Activated B cell treated with CpG ODN at 0.5 μM for 24 hours (primary cell): ENCODE measurements around the gene RHEB. TPM values are rescaled to one million over a fixed set of nuclear protein-coding genes. Genes with fewer than 3 reads are reported as not detected.

Experiments used
- ATAC-seq: fragments of 200-7000 bp; cut with Tn5 transposase; one replicate; pipeline ENCODE4 v1.10.0; 2021; ENCODE audit warnings: low read depth, mild to moderate bottlenecking, moderate library complexity
- CTCF ChIA-PET: fragments of 350-600 bp; sonication (Branson Sonifier 250); formaldehyde crosslinking; loops from one replicate; lab custom pipeline; 2021; ENCODE audit warnings: antibody characterized with exemption; lab: Charles Lee
- POLR2A ChIA-PET: fragments of 350-600 bp; sonication (Branson Sonifier 250); formaldehyde crosslinking; loops from one replicate; lab custom pipeline; 2021; ENCODE audit warnings: antibody characterized with exemption; lab: Charles Lee
- DNase-seq: peaks from one replicate; pipeline ENCODE4 v3.0.0; 2022
- H3K27ac Mint-ChIP-seq: one replicate; pipeline ENCODE4 v1.8.0; 2020; ENCODE audit warnings: mixed read lengths
- H3K27me3 Mint-ChIP-seq: one replicate; pipeline ENCODE4 v1.8.0; 2021; ENCODE audit warnings: mixed read lengths
- H3K36me3 Mint-ChIP-seq: one replicate; pipeline ENCODE4 v1.8.0; 2021; ENCODE audit warnings: low read depth, mixed read lengths
- H3K4me1 Mint-ChIP-seq: one replicate; pipeline ENCODE4 v1.8.0; 2021; ENCODE audit warnings: mixed read lengths
- H3K4me3 Mint-ChIP-seq: one replicate; pipeline ENCODE4 v1.8.0; 2020; ENCODE audit warnings: mild to moderate bottlenecking, mixed read lengths
- H3K9me3 Mint-ChIP-seq: one replicate; pipeline ENCODE4 v1.8.0; 2020; ENCODE audit warnings: mixed read lengths
- intact Hi-C: fragments of 100-400 bp; cut with micrococcal nuclease; formaldehyde crosslinking; loops from one replicate; pipeline ENCODE4 v1.15.1; 2024
- total RNA-seq: library from RNA; stranded (reverse); gene quantifications from 2 replicates; pipeline ENCODE4 v1.2.3, GENCODE V29; 2022
- TF ChIP-seq, protein P1 (sequence below): fragments of 200-600 bp; IDR thresholded peaks from one replicate; pipeline ENCODE4 v1.8.0; 2022; ENCODE audit warnings: antibody characterized with exemption, mild to moderate bottlenecking

Gene RHEB, protein sequence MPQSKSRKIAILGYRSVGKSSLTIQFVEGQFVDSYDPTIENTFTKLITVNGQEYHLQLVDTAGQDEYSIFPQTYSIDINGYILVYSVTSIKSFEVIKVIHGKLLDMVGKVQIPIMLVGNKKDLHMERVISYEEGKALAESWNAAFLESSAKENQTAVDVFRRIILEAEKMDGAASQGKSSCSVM
- 30.5 and 32.8 TPM in 2 replicates for total RNA-seq

DNA sequence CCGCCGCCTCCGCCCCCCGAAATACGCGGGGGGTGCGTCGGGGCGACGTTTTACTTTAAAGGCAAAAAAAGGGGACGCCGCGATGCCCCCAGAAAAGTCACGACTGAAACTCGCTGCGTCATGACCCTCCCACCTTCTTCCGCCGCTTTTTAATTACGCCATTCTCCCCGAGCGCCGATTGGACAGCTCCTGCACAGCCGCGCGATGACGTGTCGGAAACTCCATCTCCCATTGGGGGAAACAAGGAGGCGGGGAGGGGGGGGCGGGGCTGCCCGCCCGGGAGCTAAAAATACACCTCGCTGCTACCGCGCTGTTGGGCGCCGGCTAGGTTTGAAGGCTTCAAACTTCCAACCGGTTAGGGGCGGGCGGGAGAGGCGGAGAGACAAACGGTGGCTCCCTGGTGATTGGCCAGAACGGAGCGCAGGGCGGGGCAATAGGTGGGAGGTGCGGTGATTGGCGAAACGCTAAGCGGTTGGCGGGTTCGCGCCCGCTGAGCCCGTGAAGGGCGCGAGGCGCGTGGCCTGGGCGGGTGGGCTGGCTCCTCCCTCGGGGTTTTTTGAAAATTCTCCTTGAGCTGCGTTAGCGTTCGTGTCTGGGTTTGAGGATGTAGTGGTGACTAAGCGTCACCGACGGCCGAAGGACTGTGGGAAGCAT, at the start of gene RHEB:
RHEB (minus strand) TSS at position 131 of the 654 bp plus-strand sequence. CDS start 384 bp downstream, outside the sequence.
- peak; percentile 94 for DNase-seq
- intact Hi-C loops, result loop anchor here (1.0 to 10.0 kb wide), 12 partner anchors 41 to 1242 kb away; partner anchors contain the start of genes ABCF2, ACTR3C, LRRC61 and XRCC2
- POLR2A ChIA-PET, result interaction anchor here (0.6 to 2.7 kb wide), 16 partner anchors 12 to 944 kb away, joined by 3 to 34 read pairs (median 4); partner anchors contain the start of genes ABCF2, CHPF2 and NUB1
- peak; percentile 86 for ATAC-seq
- Mint-ChIP-seq H3K27ac (peak within 1 kb of the TSS; percentile 98), H3K36me3 (peaks cover 9% of the 10 kb centered on the region), H3K4me3 (peak within 1 kb of the TSS; percentile 94), H3K4me1 (peaks cover 39% of the 10 kb centered on the region), H3K27me3 (no peaks in the 10 kb centered on the region), H3K9me3 (no peaks in the 10 kb centered on the region)
- CTCF ChIA-PET, result interaction anchor here (1.4 kb wide), 2 partner anchors 72 to 113 kb away, joined by 5 to 7 read pairs; no protein-coding TSS in a partner anchor
- TF ChIP-seq, protein P1, sequence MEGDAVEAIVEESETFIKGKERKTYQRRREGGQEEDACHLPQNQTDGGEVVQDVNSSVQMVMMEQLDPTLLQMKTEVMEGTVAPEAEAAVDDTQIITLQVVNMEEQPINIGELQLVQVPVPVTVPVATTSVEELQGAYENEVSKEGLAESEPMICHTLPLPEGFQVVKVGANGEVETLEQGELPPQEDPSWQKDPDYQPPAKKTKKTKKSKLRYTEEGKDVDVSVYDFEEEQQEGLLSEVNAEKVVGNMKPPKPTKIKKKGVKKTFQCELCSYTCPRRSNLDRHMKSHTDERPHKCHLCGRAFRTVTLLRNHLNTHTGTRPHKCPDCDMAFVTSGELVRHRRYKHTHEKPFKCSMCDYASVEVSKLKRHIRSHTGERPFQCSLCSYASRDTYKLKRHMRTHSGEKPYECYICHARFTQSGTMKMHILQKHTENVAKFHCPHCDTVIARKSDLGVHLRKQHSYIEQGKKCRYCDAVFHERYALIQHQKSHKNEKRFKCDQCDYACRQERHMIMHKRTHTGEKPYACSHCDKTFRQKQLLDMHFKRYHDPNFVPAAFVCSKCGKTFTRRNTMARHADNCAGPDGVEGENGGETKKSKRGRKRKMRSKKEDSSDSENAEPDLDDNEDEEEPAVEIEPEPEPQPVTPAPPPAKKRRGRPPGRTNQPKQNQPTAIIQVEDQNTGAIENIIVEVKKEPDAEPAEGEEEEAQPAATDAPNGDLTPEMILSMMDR, result no peak

DNA sequence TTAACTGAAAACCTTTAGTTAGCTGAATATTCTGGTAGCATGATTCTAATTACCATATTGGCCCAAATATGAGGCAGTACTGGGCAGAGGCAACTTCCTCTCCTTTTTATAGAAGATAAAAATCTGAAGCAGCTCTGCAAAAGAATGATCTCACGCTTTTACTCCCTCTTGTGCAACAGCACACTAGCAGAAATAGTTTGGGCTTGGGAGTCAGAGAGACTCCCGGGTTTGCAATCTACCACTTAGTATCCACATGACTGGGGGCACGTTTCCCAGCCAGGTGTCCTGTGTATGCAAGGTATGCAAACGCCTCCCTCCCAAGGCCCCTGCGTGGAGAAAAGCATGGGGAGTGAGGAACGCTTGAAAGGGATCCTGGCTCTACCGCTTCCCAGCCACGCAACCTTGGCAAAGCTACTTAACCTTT, 47.2 kb upstream of the RHEB start:
- Mint-ChIP-seq H3K27ac (no peak overlapping the region), H3K4me1 (no peaks in the 10 kb centered on the region), H3K4me3 (no peak overlapping the region), H3K9me3 (no peaks in the 10 kb centered on the region), H3K27me3 (no peaks in the 10 kb centered on the region), H3K36me3 (peaks cover 46% of the 10 kb centered on the region)
- no peak for DNase-seq
- CTCF ChIA-PET, result no interaction called here
- intact Hi-C loops, result loop anchor here (5.0 kb wide), 1 partner anchor 65 kb away; no protein-coding TSS in a partner anchor
- POLR2A ChIA-PET, result no interaction called here
- TF ChIP-seq, protein P1, result no peak
- ATAC-seq, result no peak

DNA sequence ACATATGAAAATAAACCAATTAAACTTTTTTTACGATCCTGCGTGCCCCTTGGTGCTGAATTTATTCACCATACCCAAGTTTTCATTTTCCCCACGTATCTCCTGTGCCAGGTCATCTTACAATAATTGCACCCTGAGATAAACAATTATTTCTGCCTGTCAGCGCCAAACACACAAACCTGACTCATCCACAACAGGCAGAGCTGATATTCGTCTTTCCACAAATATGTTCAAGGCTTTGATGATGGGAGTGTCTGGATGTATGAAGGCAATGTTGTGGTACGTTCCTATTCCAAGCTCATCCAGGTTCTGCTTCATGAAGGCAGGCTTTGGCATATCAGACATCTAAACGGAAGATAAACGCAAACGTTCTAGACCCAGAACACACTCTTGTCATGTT, 45.8 kb upstream of the RHEB start:
- Mint-ChIP-seq H3K27me3 (no peaks in the 10 kb centered on the region), H3K4me3 (no peak overlapping the region), H3K27ac (no peak overlapping the region), H3K4me1 (no peaks in the 10 kb centered on the region), H3K36me3 (peaks cover 52% of the 10 kb centered on the region), H3K9me3 (no peaks in the 10 kb centered on the region)
- no peak for DNase-seq
- intact Hi-C loops, result loop anchor here (5.0 kb wide), 1 partner anchor 67 kb away; no protein-coding TSS in a partner anchor
- no peak for ATAC-seq
- TF ChIP-seq, protein P1, result no peak
- CTCF ChIA-PET, result no interaction called here
- POLR2A ChIA-PET, result no interaction called here

DNA sequence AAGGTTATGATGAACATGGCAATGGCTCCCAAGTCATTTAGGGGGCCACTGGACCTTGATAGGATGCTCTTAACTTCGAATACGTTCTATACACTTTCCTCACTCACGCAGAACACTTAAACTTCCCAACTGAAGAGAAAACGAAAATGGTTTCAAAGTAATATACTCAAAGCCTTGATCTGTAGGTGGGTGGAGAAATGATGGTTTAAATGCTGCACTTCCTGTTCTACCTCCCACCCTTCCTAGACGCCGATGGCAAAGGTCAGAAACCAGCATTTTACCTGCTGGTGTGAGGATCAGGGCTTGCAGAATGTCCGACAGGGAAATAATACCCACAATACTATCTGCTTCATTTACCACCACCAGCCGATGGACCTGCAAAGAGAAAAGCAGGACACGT, 40.5 kb upstream of the RHEB start:
- Mint-ChIP-seq H3K9me3 (no peaks in the 10 kb centered on the region), H3K36me3 (peaks cover 70% of the 10 kb centered on the region), H3K27ac (no peak overlapping the region), H3K4me3 (no peak overlapping the region), H3K27me3 (no peaks in the 10 kb centered on the region), H3K4me1 (no peaks in the 10 kb centered on the region)
- DNase-seq (no peak), ATAC-seq (no peak)
- CTCF ChIA-PET, result no interaction called here
- TF ChIP-seq, protein P1, result no peak
- intact Hi-C loops, result loop anchor here (2.0 kb wide), 1 partner anchor 41 kb away; the partner anchor contains the start of gene RHEB
- POLR2A ChIA-PET, result no interaction called here
